Esophagus squamous epithelium (tissue), 4 donors: ENCODE results near the gene SH3YL1.

Source experiments
- CTCF ChIP-seq, 6 experiments: fragments of 450-650 bp in 4 of 6; fragments of 200-600 bp in 2 of 6; sonication (generic) in 2 of 6; IDR thresholded peaks; one replicate each; pipeline ENCODE4 v1.5.1; 2016 to 2019; ENCODE audit warnings: antibody characterized with exemption in 6 of 6, mild to moderate bottlenecking in 4 of 6, moderate library complexity in 4 of 6
- POLR2A ChIP-seq, 4 donors: fragments of 450-650 bp; IDR thresholded peaks; one replicate each; pipeline ENCODE4 v1.6.1; 2017; ENCODE audit warnings: antibody characterized with exemption in 4 of 4, mild to moderate bottlenecking in 4 of 4, moderate library complexity in 3 of 4

GRCh38 chr2:228115-228514 is 35.7 kb downstream of the SH3YL1 start:
- no peak for TF ChIP-seq CTCF (IDR thresholded peaks at IDR 0.05)
- no peak for TF ChIP-seq POLR2A (IDR thresholded peaks at IDR 0.05)
